GM19324 (cell line): ENCODE data around the gene TLE1.

Source experiments
- ATAC-seq: cut with Tn5 transposase; IDR thresholded peaks from one replicate; pipeline ENCODE4 v1.9.1; 2021; ENCODE audit warnings: mild to moderate bottlenecking, moderate library complexity; ENCODE audit not compliant: unreplicated experiment, low FRiP score

The TLE1 gene

DNA sequence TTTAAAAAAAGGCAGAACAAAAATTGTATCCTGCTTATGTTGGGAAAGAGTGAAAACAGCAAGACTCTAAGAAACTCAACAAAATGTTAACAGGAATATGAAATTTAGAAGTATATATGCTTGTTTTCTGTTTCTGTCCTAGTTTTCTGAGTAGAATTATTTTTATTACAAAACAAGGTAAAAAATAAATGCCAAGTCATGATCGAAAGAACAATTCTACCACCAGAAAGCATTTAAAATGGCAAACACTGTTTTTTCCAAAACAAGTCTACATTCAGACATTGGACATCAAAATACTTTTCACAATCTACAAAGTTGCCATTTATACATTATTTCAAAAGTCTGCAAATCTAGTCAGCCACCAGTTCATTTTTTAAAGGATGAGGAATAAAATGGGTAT, 102.6 kb downstream of the TLE1 start:
- no peak for ATAC-seq

DNA sequence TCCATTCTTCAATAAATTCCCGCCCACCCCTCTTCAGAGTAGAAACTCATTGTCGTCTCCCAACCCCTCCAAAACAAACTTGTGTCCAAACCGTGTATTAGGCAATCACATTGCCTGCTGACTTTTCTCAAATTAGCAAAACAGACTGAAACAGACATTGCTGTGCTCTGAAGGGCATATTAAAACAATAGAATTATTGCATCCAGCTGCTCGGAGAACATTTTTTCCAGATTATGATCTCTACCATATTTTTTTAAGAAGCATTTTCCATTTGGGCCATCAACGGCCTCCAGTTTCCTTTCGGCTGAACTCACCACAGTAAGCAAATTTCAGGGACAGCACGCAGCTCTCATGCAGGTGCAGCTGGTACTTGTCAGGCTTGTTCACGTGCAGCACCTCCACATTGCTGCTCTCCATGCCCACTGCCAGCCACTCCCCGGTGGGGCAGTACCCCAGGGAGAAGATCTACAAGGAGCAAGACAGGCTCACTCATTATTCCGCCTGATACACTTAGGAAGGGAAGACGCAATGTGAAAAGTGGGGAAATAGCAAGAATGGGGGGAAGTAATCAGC, 104.1 kb downstream of the TLE1 start:
- no peak for ATAC-seq

GRCh38 chr9:81584099-81584498, 105.2 kb downstream of the TLE1 start:
- no peak for ATAC-seq

DNA sequence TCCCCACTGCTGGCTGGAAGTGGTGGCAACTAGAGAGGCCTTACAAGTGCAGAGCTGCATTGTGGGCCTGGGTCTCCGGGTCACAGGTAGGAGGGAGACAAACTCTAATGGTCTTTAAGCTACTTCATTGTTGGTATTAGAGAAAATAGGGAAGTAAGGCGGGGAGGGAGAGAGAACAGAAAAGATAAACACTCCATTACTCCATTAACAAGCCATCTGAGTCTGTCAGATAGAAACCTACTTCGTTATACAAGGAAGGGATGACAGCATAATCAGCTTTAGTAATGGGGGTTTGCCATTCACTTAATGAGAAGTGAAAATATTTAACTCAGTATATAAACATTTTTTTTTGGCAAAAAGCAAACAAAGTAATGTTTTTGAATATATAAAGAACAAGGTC, 107.4 kb downstream of the TLE1 start:
- ATAC-seq = no peak

DNA sequence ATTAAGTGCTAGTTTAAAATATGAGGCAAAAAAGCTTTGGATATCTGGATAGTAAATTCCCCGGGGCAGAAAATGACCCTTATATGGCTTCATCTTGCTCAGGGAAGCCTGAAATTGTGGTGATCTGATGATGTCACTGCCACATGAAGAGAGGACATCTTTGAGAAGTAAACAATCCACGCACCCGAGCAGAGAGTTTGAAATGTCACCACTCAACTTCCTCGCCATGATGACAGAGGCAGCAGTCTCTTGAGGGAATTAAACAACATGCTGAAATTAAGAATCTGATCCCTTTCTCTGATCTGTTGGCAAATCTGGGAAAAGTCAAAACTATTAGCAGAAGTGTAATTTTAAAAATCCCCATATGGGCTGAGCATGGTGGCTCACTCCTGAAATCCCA, 110.0 kb downstream of the TLE1 start:
- no peak for ATAC-seq

- no peak for ATAC-seq
These were observed 110.7 kb downstream of the TLE1 start for GRCh38 chr9:81578606-81579005.

GRCh38 chr9:81575956-81576355, 113.4 kb downstream of the TLE1 start:
- no peak for ATAC-seq

GRCh38 chr9:81574405-81574804, 114.9 kb downstream of the TLE1 start:
- ATAC-seq = no peak

DNA sequence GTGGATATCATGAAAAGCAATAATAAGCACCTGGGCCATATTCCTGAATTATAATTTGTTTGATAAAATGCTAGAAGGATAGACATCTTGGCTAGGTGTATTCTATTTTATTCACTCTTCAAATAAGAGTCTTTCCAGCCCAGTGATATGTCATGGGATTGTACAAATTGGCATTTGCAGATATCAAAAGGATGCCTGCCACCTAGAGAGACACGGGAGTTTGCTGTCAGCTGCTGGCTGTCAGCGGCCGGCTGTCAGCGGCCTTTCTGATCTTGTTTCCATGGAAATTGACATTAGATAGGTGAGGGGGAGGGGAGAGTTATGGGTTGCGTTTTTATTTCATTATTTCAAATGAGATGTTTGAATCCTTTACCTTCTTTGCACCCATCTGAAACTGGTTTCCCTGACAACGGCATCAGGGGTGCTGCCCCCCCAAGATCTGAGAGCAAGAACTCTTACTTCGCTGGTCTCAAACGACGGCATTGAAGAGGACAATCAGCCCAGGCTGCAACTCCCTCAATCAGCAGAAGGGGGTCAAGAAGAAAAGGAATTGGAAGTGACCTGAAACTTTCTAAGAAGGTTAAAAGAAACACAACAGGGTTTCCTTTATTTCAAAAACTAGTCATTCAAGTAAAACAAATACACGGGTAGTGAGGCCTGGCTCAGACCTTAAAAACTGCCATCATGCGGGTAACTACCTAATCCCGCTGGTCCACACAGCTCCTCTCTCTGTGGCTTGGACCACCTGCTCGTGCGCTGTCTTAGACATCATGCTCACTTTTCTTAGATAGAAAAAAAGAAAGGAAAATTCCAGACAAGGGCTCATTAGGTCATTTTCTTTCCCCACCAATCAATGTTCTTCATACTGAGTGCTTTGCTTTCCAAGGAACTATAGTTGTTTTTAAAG, 115.7 kb downstream of the TLE1 start:
- ATAC-seq = no peak

- no peak for ATAC-seq
These were observed 119.3 kb downstream of the TLE1 start for GRCh38 chr9:81570083-81570482.

GRCh38 chr9:81566074-81566698, 123.2 kb downstream of the TLE1 start:
- ATAC-seq = no peak

- no peak for ATAC-seq
These were observed 123.7 kb downstream of the TLE1 start for GRCh38 chr9:81565609-81566008.

DNA sequence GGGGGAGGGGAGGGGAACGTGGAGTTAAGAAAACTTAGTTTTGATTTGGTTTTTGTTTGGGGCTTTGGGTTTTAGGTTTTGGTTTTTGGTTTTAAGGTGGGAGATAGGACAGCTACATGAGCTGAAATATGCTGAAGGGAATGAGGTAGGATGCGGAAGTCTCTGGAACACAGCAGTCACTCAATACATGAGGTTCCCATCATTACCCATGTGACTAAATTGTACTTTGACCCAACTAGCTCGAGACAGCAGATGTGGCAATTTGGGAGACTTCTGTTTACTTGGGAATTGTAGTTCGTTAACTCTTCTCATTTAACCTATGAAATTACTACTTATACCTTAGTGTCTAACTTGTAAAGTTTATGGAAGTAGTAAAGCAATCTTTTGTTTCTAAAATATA, 124.2 kb downstream of the TLE1 start:
- no peak for ATAC-seq

DNA sequence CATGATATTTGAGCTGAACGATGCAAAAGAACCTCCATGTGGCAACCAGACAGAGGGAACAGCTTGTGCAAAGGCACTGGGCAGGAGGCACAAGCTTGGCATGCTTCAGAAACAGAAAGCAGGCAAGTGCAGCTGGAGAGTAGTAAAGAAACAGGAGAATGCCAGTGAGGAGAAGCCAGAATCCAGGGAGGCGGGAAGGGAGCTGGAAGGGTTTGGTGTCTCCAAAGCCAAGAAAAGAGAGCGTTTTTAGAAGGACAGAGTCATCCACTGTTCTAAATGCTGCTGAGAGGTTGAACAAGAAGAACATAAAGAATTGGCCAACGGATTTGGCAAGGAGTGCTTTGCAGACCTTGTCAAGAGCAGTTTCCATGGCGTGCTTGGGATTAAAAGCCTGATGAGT, 124.7 kb downstream of the TLE1 start:
- ATAC-seq = no peak

GRCh38 chr9:81563739-81564138, 125.6 kb downstream of the TLE1 start:
- no peak for ATAC-seq

DNA sequence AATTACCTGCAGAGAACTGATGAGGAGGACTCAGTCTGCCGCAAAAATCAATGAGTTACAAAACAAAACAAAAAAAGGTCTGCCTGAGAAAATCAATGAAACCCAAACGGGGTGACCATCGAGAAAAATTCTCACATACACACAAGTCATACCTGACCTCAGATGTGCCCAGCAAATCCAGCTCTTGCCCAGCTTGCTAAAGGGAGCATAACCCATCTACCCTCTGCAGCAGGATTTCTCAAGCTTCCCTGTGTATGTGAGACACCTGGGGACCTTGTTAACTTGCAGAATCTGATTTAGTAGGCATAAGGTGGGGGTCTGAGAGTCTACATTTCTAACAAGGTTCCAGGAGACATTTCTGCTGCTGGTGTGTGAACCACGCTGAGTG, 126.3 kb downstream of the TLE1 start:
- ATAC-seq = no peak

DNA sequence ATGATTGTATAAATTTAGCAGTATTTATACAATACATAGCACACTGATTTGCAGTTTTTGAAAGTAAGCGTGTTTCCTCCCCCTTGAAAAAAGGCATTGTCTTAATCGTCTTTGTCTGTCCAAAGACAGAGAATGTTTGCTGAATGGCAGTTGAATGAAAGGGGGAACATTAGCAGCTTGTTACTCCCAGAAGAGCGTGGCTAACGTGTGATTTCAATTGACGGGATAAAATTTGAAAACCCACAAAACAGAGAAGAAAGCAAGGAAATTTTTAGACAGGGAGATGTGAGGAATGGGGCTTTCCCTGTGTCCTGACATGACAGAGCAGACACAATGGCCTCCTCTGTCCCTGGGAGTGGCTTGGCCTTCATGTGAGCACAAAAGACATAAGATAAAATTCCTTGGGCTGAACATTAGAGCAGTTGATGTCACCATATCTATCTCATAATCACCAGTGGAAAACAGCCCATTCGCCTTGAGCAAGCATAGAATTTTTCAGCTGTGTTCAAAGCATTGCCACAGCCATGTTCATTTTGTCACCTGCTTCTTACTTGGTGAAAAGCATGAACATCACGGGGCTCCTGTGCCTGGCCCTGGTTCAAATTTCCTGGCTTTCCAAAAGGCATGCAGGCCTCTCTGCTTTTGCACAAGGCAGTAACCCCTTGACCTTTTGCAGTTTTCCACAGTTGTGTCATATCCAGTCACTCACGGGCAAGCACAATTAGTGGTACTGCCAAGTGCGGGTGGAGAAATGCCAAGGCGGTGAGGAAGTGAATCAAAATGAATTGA, 126.9 kb downstream of the TLE1 start:
- no peak for ATAC-seq

DNA sequence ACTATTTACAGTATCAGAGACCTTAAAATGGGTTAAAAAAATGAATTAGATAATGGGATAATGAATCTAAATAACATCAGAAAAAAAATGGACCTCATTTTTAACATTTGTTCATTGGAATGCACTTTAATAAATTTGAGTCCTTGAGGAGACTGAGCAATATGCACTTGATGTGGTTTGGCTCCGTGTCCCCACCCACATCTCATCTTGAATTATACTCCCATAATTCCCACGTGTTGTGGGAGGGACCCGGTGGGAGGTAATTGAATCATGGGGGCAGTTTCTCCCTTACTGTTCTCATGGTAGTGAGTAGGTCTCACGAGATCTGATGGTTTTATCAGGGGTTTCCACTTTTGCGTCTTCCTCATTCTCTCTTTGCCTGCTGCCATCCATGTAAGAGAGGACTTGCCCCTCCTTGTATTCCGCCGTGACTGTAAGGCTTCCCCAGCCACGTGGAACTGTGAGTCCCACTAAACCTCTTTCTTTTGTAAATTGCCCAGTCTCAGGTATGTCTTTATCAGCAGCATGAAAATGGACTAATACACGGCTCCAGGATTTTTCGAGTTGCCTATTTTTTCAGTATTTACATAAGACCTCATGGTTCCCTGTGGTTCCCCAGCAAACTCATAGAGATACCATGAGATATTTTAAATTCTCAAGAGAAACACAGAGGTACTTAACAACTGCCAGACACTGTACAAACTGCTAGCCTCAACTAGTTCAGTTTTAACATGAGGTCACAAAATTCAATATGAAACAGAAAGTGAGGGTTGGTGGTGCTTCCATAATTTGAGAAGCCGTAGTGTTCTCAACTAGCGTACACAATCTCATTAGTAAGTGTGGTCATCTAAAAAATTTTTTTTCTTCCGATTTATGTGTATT, 128.3 kb downstream of the TLE1 start:
- ATAC-seq = no peak

DNA sequence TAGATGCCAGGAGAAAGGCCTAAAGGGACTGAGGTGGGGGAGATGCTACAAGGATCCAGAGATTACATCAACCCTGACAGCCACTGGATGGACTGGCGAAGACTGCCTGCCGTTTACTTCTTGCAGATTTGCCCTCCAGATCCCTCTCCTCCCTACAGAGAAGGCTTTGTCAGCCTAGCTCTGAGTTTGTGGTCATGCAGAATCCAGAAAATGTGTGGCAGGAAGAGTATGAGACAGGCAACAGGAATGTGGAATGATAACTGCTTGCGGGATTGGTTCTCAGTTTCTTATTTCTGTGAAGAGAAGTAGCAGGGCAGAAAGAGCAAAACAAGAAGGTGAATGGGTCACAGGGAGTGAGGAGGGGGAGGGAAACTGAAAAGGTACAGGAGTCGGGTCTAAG, 129.6 kb downstream of the TLE1 start:
- ATAC-seq = no peak

DNA sequence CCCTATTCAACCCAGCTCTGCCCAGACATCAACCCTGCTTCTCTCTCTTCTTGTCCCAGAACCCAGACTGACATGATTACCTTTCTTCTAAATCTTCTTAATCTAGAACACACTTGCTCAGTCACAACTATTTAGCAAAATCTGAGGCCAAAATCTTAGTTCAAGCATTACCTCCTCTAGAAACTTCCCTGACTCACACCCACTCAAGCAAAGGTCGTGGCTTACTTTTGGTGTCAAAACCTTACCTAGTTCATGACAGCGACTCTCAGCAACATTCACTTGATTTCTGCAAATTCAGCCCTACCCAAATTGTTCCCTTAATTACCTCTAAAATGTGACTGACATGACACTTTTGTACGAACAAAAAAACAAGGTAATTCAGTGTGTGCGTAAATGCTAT, 130.2 kb downstream of the TLE1 start:
- ATAC-seq = no peak
